Neural cell (in vitro differentiated cells): Measurements from ENCODE around the gene SHPK.

Source experiments
- POLR2AphosphoS5 ChIP-seq: IDR thresholded peaks from 2 replicates; pipeline ENCODE4 v1.6.1; 2012
- TF ChIP-seq, protein P1 (sequence below): fragments of 450-650 bp; IDR thresholded peaks from 2 replicates; pipeline ENCODE4 v1.5.1; 2014; ENCODE audit warnings: antibody characterized with exemption, mild to moderate bottlenecking, moderate library complexity; ENCODE audit not compliant: poor library complexity, severe bottlenecking

DNA sequence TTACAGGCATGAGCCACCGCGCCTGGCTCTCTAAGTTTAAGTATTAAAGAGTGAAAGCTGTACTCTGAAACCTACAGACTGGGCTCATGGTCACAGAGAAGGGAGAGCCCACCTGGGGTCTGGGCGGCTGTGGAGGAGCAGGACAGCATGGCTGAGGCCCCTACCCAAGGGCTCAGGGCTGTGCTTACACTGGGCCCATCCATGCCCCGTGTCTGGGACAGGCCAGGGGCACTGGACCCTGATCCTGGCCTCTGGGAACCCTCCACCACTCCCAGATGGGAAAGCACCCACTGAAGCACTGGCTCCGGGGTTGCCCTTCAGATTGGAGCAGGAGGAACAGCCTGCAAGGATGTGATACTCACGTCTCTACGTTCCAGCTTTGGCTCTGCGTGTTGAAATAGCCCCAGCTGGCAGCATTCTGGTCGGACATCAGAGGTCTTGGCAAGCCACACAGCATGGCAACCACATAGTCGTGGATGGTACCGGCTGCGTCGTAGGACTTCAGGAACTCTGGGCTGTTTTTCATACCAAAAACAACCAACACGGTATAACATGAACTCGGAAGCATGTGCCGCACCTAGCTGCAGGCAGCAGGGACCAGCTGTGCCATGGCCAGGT, 13.0 kb downstream of the SHPK start:
- TF ChIP-seq, protein P1, sequence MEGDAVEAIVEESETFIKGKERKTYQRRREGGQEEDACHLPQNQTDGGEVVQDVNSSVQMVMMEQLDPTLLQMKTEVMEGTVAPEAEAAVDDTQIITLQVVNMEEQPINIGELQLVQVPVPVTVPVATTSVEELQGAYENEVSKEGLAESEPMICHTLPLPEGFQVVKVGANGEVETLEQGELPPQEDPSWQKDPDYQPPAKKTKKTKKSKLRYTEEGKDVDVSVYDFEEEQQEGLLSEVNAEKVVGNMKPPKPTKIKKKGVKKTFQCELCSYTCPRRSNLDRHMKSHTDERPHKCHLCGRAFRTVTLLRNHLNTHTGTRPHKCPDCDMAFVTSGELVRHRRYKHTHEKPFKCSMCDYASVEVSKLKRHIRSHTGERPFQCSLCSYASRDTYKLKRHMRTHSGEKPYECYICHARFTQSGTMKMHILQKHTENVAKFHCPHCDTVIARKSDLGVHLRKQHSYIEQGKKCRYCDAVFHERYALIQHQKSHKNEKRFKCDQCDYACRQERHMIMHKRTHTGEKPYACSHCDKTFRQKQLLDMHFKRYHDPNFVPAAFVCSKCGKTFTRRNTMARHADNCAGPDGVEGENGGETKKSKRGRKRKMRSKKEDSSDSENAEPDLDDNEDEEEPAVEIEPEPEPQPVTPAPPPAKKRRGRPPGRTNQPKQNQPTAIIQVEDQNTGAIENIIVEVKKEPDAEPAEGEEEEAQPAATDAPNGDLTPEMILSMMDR: no peak
- TF ChIP-seq POLR2AphosphoS5: no peak
